Ovary (tissue), 9 donors: ENCODE measurements around the gene SEC16B. TPM values are rescaled to one million over a fixed set of nuclear protein-coding genes. Genes with fewer than 3 reads are reported as not detected.

Source experiments
- DNase-seq, 5 donors: peaks; one replicate each; pipeline ENCODE4 v3.0.0-alpha.2; 2019 to 2020
- H3K27ac ChIP-seq, 2 donors: fragments of 200-600 bp; one replicate each; pipeline versions ENCODE4 v1.5.1 to v1.8.0; 2019 to 2022
- H3K27me3 ChIP-seq: fragments of 200-600 bp; one replicate; pipeline ENCODE4 v1.8.0; 2022
- H3K36me3 ChIP-seq: fragments of 200-600 bp; sonication (generic); one replicate; pipeline ENCODE4 v1.5.1; 2019
- H3K4me1 ChIP-seq: one replicate; pipeline ENCODE4 v1.8.1; 2013; ENCODE audit warnings: mild to moderate bottlenecking, moderate library complexity; ENCODE audit not compliant: insufficient read depth
- H3K4me3 ChIP-seq: fragments of 200-600 bp; sonication (generic); one replicate; pipeline ENCODE4 v1.5.1; 2017
- H3K9me3 ChIP-seq, 2 donors: fragments of 200-600 bp in 1 of 2; sonication (generic) in 1 of 2; one replicate each; pipeline versions ENCODE4 v1.5.1 to v1.8.1; 2013 to 2019; ENCODE audit warnings: mild to moderate bottlenecking in 1 of 2, moderate library complexity in 1 of 2
- EP300 ChIP-seq: sonication (generic); formaldehyde crosslinking; IDR thresholded peaks from one replicate; pipeline ENCODE4 v1.6.1; 2017; ENCODE audit warnings: antibody characterized with exemption
- POLR2A ChIP-seq: fragments of 450-650 bp; IDR thresholded peaks from one replicate; pipeline ENCODE4 v1.6.1; 2017; ENCODE audit warnings: antibody characterized with exemption, mild to moderate bottlenecking, moderate library complexity
- WGBS, 3 donors: extraction: QIAGEN DNeasy Blood & Tissue Kit in 1 of 3; methylation state at CpG; one replicate each; pipeline versions ENCODE4 v1.1.5 to v1.1.7; 2013 to 2017; 5-methylcytosine and 5-hydroxymethylcytosine counted together
- intact Hi-C, 4 donors: fragments of 100-400 bp; cut with DNase I; formaldehyde crosslinking; loops; one replicate each; pipeline versions ENCODE4 v1.11.0 to v1.15.1; 2022 to 2023
- polyA plus RNA-seq, 2 donors: library from polyadenylated mRNA; stranded (reverse); fragments of 200-250 nt in 1 of 2; fragments of 350-450 nt in 1 of 2; fragmentation: Illumina TruSeq in 1 of 2; extraction: RNeasy Lipid Tissue Mini Kit (QIAGEN cat#74804) in 1 of 2; gene quantifications; one replicate each; pipeline ENCODE4 v1.2.3, GENCODE V29; 2013 to 2014
- total RNA-seq, 7 donors: library from RNA; depleted of rRNA in 2 of 7; stranded (reverse); fragments of >200 nt in 2 of 7; fragmentation: NEBNext Ultra II Directional in 3 of 7; extraction: Animal tissue kit (Norgen Biotek cat#: 25700) in 3 of 7; gene quantifications; one replicate each; pipeline versions ENCODE4 v1.1.0 to v1.2.4, GENCODE V29; 2016 to 2023
- TF ChIP-seq, protein P1 (sequence below), 3 donors: fragments of 450-650 bp in 2 of 3; fragments of 200-600 bp in 1 of 3; IDR thresholded peaks; one replicate each; pipeline versions ENCODE4 v1.5.1 to v1.8.0; 2016 to 2022; ENCODE audit warnings: antibody characterized with exemption in 3 of 3, mild to moderate bottlenecking in 1 of 3
- donor health status: DM: no; HTN: no; CAD: no; lungs with moderate emphysema.
- donor health status: DM: no; HTN: no; CAD: no.
- donor health status: Bipolar disorder and iron deficiency.
- donor health status: DM: yes; HTN: yes; CAD: no.
- donor health status: DM: no; HTN: no; CAD: no.
- donor health status: DM: yes; HTN: yes; CAD: no.

SEC16B gene
- total and polyA plus RNA-seq, 9 donors, result 1.6 to 5.1 (median 3.0) TPM

- TF ChIP-seq, protein P1, sequence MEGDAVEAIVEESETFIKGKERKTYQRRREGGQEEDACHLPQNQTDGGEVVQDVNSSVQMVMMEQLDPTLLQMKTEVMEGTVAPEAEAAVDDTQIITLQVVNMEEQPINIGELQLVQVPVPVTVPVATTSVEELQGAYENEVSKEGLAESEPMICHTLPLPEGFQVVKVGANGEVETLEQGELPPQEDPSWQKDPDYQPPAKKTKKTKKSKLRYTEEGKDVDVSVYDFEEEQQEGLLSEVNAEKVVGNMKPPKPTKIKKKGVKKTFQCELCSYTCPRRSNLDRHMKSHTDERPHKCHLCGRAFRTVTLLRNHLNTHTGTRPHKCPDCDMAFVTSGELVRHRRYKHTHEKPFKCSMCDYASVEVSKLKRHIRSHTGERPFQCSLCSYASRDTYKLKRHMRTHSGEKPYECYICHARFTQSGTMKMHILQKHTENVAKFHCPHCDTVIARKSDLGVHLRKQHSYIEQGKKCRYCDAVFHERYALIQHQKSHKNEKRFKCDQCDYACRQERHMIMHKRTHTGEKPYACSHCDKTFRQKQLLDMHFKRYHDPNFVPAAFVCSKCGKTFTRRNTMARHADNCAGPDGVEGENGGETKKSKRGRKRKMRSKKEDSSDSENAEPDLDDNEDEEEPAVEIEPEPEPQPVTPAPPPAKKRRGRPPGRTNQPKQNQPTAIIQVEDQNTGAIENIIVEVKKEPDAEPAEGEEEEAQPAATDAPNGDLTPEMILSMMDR (IDR thresholded peaks at IDR 0.05), result no peak
- TF ChIP-seq POLR2A (no peak), EP300 (no peak)
- Histone ChIP-seq H3K4me1 (peaks cover 8% of the 10 kb centered on the region), H3K36me3 (no peaks in the 10 kb centered on the region), H3K9me3 (no peaks in the 10 kb centered on the region), H3K27ac (peak overlapping the region in 1 of 2 donors; percentile 31), H3K4me3 (no peak overlapping the region), H3K27me3 (no peaks in the 10 kb centered on the region)
- intact Hi-C loops, result no loop called here
- WGBS, 3 donors, result 35 to 44% (median 37%) methylated on average over 5 of the region's 5 CpGs
- DNase-seq, result no peak
Observed at GRCh38 chr1:177927021-177927596, 42.7 kb downstream of the SEC16B start.

DNA sequence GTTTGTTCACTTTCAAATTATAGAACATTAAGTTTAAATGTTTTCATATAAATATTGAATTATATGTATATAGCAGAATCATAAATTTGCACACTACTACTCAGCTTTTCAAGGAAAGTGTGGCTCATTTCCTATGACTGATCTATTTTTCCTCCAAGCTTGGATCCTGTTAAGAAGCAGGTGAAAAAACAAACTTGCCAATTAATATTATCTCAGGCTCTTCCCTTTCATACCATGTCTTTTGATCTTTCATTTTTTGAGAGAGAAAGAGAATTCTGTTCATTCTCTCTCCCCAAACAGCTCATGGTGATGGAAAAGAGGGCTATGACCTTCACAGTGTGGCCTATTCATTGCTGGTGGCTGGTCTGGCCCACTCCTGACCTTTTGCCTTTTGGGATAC lies 43.7 kb downstream of the SEC16B start:
- peaks cover 8% of the 10 kb centered on the region for H3K4me1 ChIP-seq
- H3K27ac ChIP-seq, result peak overlapping the region in 1 of 2 donors; percentile 31
- H3K36me3 ChIP-seq, result no peaks in the 10 kb centered on the region
- H3K4me3 ChIP-seq, result no peak overlapping the region
- DNase-seq, result no peak
- TF ChIP-seq POLR2A (no peak), EP300 (no peak)
- TF ChIP-seq, protein P1 (IDR thresholded peaks at IDR 0.05), result no peak
- H3K27me3 ChIP-seq, result no peaks in the 10 kb centered on the region
- intact Hi-C loops, result no loop called here
- H3K9me3 ChIP-seq, result no peaks in the 10 kb centered on the region

GRCh38 chr1:177925006-177925405 lies 44.9 kb downstream of the SEC16B start:
- peak overlapping the region in 1 of 2 donors; percentile 5 for H3K27ac ChIP-seq
- intact Hi-C loops, result no loop called here
- WGBS, 3 donors, result 10 to 20% (median 18%) methylated on average over 2 of the region's 2 CpGs

DNA sequence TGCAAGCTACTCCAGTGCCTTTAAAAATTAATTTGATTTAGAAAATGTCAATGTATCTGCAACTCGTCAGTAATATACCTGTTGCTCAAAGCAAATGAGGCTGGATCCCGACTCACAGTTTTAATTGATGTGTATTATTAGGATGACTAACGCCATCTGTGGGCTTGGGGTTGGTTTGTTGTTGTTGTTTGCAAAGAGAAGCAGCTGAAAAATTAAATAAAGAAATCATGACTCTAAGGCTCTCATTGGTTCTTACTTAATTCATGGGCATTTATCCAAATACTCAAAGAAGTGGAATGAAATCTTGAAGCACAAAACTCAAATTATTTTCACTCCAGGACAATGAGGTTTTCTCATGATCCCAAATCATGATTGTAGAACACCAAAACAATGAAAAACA lies 46.4 kb downstream of the SEC16B start:
- no peak for DNase-seq
- intact Hi-C loops, result no loop called here
- H3K27me3 ChIP-seq, result no peaks in the 10 kb centered on the region
- peaks cover 8% of the 10 kb centered on the region for H3K4me1 ChIP-seq
- H3K36me3 ChIP-seq, result no peaks in the 10 kb centered on the region
- H3K27ac ChIP-seq, result no peak overlapping the region
- TF ChIP-seq POLR2A, result no peak
- TF ChIP-seq, protein P1 (IDR thresholded peaks at IDR 0.05), result no peak
- WGBS, 3 donors, result 4 to 33% (median 23%) methylated on average over 3 of the region's 3 CpGs
- H3K9me3 ChIP-seq, result no peaks in the 10 kb centered on the region
- H3K4me3 ChIP-seq, result no peak overlapping the region

More at GRCh38 chr1:177925006-177925405, 44.9 kb downstream of the SEC16B start:
- Histone ChIP-seq H3K36me3 (no peaks in the 10 kb centered on the region), H3K9me3 (no peaks in the 10 kb centered on the region), H3K4me3 (no peak overlapping the region), H3K27me3 (no peaks in the 10 kb centered on the region), H3K4me1 (peaks cover 8% of the 10 kb centered on the region)
- no peak for DNase-seq
- TF ChIP-seq, protein P1 (IDR thresholded peaks at IDR 0.05), result no peak
- TF ChIP-seq POLR2A (no peak), EP300 (no peak)
